Psoas muscle (tissue), 8 donors: ENCODE data around the gene CAST. TPM values are rescaled to one million over a fixed set of nuclear protein-coding genes. Genes with fewer than 3 reads are reported as not detected.
A peak's percentile ranks its signal among the peaks of the same experiment; 100 is the strongest.

Source experiments
- ATAC-seq, 4 donors: fragments of 200-7000 bp; cut with Tn5 transposase; one replicate each; pipeline ENCODE4 v1.9.1; 2020; ENCODE audit warnings: moderate library complexity in 3 of 4, mild to moderate bottlenecking in 2 of 4
- DNase-seq, 2 donors: peaks; one replicate each; pipeline ENCODE4 v3.0.0-alpha.2; 2020
- H3K27ac ChIP-seq: fragments of 200-600 bp; one replicate; pipeline ENCODE4 v1.8.0; 2022
- H3K27me3 ChIP-seq, 3 donors: fragments of 200-600 bp in 1 of 3; one replicate each; pipeline versions ENCODE4 v1.6.1 to v1.8.0; 2013 to 2022; ENCODE audit warnings: low read length in 2 of 3, mild to moderate bottlenecking in 2 of 3, moderate library complexity in 1 of 3; ENCODE audit not compliant: insufficient read depth in 3 of 3
- H3K36me3 ChIP-seq, 2 donors: fragments of 200-600 bp in 1 of 2; one replicate each; pipeline versions ENCODE4 v1.6.1 to v1.8.0; 2013 to 2022; ENCODE audit warnings: low read depth in 1 of 2, mild to moderate bottlenecking in 1 of 2, moderate library complexity in 1 of 2; ENCODE audit not compliant: insufficient read depth in 1 of 2
- H3K4me1 ChIP-seq: fragments of 200-600 bp; one replicate; pipeline ENCODE4 v1.8.0; 2022
- H3K4me3 ChIP-seq: fragments of 200-600 bp; one replicate; pipeline ENCODE4 v1.8.0; 2022; ENCODE audit warnings: mild to moderate bottlenecking
- H3K9me3 ChIP-seq: fragments of 200-600 bp; one replicate; pipeline ENCODE4 v1.8.0; 2022
- CTCF ChIP-seq: fragments of 200-600 bp; IDR thresholded peaks from one replicate; pipeline ENCODE4 v1.8.0; 2022; ENCODE audit warnings: antibody characterized with exemption
- WGBS, 3 donors: extraction: QIAGEN DNeasy Blood & Tissue Kit; methylation state at CpG; one replicate each; pipeline versions ENCODE4 v1.1.6 to v1.1.7; 2013; 5-methylcytosine and 5-hydroxymethylcytosine counted together
- intact Hi-C, 2 donors: fragments of 100-400 bp; cut with DNase I; formaldehyde crosslinking; loops; one replicate each; pipeline versions ENCODE4 v1.11.0 to v1.14.2; 2022
- polyA plus RNA-seq, 3 donors: library from polyadenylated mRNA; stranded (reverse); fragments of 200-250 nt; gene quantifications; one replicate each; pipeline ENCODE4 v1.2.3, GENCODE V29; 2013
- total RNA-seq, 4 donors: library from RNA; stranded (reverse); fragmentation: NEBNext Ultra II Directional in 2 of 4; extraction: Animal tissue kit (Norgen Biotek cat#: 25700) in 2 of 4; gene quantifications; one replicate each; pipeline versions ENCODE4 v1.2.1 to v1.2.4, GENCODE V29; 2021 to 2023
- donor health status: healthy with polysubstance abuse.
- donor health status: DM: no; HTN: no; CAD: no; lungs with moderate emphysema.
- donor health status: Bipolar disorder and iron deficiency.
- donor health status: healthy.
- donor health status: DM: yes; HTN: yes; CAD: no.
- donor health status: DM: no; HTN: no; CAD: no.
- donor health status: DM: no; HTN: no; CAD: no.
- donor health status: DM: yes; HTN: yes; CAD: no.

The CAST gene
- total and polyA plus RNA-seq, 7 donors: 193 to 447 (median 312) TPM

GRCh38 chr5:96677496-96677895 is 15.3 kb downstream of the CAST start:
- DNase-seq (no peak), ATAC-seq (no peak)
- Histone ChIP-seq H3K4me1 (no peaks in the 10 kb centered on the region), H3K36me3 (peaks cover 0 to 24% of the 10 kb centered on the region in 2 donors), H3K4me3 (no peak overlapping the region), H3K27me3 (no peaks in the 10 kb centered on the region), H3K9me3 (no peaks in the 10 kb centered on the region), H3K27ac (no peak overlapping the region)
- WGBS, 3 donors: 80 to 95% (median 88%) methylated on average over 2 of the region's 2 CpGs
- TF ChIP-seq CTCF: no peak
- intact Hi-C loops: loop anchor here in 1 of 2 donors (10.0 kb wide), 1 partner anchor 333 kb away; no protein-coding TSS in a partner anchor

- no peak overlapping the region for H3K27ac ChIP-seq
- no peak for ATAC-seq
- DNase-seq: no peak
- peaks cover 0 to 24% of the 10 kb centered on the region in 2 donors for H3K36me3 ChIP-seq
- TF ChIP-seq CTCF: no peak
- intact Hi-C loops: loop anchor here in 1 of 2 donors (10.0 kb wide), 1 partner anchor 334 kb away; no protein-coding TSS in a partner anchor
- WGBS, 3 donors: 60 to 81% (median 67%) methylated on average over 4 of the region's 4 CpGs
- no peaks in the 10 kb centered on the region for H3K27me3 ChIP-seq
- H3K9me3 ChIP-seq: no peaks in the 10 kb centered on the region
- H3K4me1 ChIP-seq: no peaks in the 10 kb centered on the region
- no peak overlapping the region for H3K4me3 ChIP-seq
Measured at GRCh38 chr5:96679293-96679692, 17.1 kb downstream of the CAST start.

GRCh38 chr5:96680759-96681470 is 18.7 kb downstream of the CAST start:
- intact Hi-C loops: no loop called here
- H3K4me3 ChIP-seq: no peak overlapping the region
- H3K27me3 ChIP-seq: no peaks in the 10 kb centered on the region
- peaks cover 0 to 26% of the 10 kb centered on the region in 2 donors for H3K36me3 ChIP-seq
- no peak overlapping the region for H3K27ac ChIP-seq
- ATAC-seq (peak in 1 of 4 donors; percentile 39), DNase-seq (no peak)
- 72 to 82% (median 76%) methylated on average over 11 of the region's 11 CpGs for WGBS, 3 donors
- no peaks in the 10 kb centered on the region for H3K4me1 ChIP-seq
- TF ChIP-seq CTCF: no peak
- H3K9me3 ChIP-seq: no peaks in the 10 kb centered on the region

GRCh38 chr5:96683392-96683791 is 21.2 kb downstream of the CAST start:
- no peak for ATAC-seq

More at GRCh38 chr5:96683392-96683791, 21.2 kb downstream of the CAST start:
- no peaks in the 10 kb centered on the region for H3K27me3 ChIP-seq
- no peak overlapping the region for H3K27ac ChIP-seq
- no peak for DNase-seq
- no peak for TF ChIP-seq CTCF
- intact Hi-C loops: no loop called here
- WGBS, 3 donors: 85 to 93% (median 87%) methylated on average over 1 of the region's 1 CpG
- peaks cover 0 to 8% of the 10 kb centered on the region in 2 donors for H3K36me3 ChIP-seq
- no peak overlapping the region for H3K4me3 ChIP-seq
- no peaks in the 10 kb centered on the region for H3K9me3 ChIP-seq
- no peaks in the 10 kb centered on the region for H3K4me1 ChIP-seq
